Neural progenitor cell (in vitro differentiated cells): ENCODE results near the gene FNTB. TPM values are rescaled to one million over a fixed set of nuclear protein-coding genes. Genes with fewer than 3 reads are reported as not detected.

Source experiments
- DNase-seq: peaks from one replicate; pipeline ENCODE4 v3.0.0-alpha.2; 2016; ENCODE audit warnings: low spot score
- H2AFZ ChIP-seq: fragments of 200-600 bp; sonication (generic); replicated peaks from 2 replicates; pipeline ENCODE4 v1.6.1; 2016; ENCODE audit warnings: antibody characterized with exemption
- H3F3A ChIP-seq: fragments of 200-600 bp; sonication (generic); 2 replicates; pipeline ENCODE4 v1.6.1; 2016; ENCODE audit warnings: antibody characterized with exemption, low read depth
- H3K27ac ChIP-seq: fragments of 200-600 bp; sonication (generic); 2 replicates; pipeline ENCODE4 v1.5.1; 2016; ENCODE audit warnings: mild to moderate bottlenecking
- H3K27me3 ChIP-seq: fragments of 200-600 bp; sonication (generic); 2 replicates; pipeline ENCODE4 v1.6.1; 2016; ENCODE audit warnings: mild to moderate bottlenecking, moderate library complexity
- H3K36me3 ChIP-seq: fragments of 200-600 bp; sonication (generic); 2 replicates; pipeline ENCODE4 v1.5.1; 2016
- H3K4me1 ChIP-seq: fragments of 200-600 bp; sonication (generic); 2 replicates; pipeline ENCODE4 v1.6.1; 2016; ENCODE audit warnings: mixed run types
- H3K4me2 ChIP-seq: fragments of 200-600 bp; sonication (generic); 2 replicates; pipeline ENCODE4 v1.6.1; 2016
- H3K4me3 ChIP-seq: fragments of 200-600 bp; sonication (generic); 2 replicates; pipeline ENCODE4 v1.5.1; 2016
- H3K79me2 ChIP-seq: fragments of 200-600 bp; sonication (generic); 2 replicates; pipeline ENCODE4 v1.6.1; 2016; ENCODE audit warnings: low read depth
- H3K9ac ChIP-seq: fragments of 200-600 bp; sonication (generic); 2 replicates; pipeline ENCODE4 v1.6.1; 2016
- H3K9me3 ChIP-seq: fragments of 200-600 bp; sonication (generic); 2 replicates; pipeline ENCODE4 v1.5.1; 2016; ENCODE audit warnings: low read depth
- H4K20me1 ChIP-seq: fragments of 200-600 bp; sonication (generic); 2 replicates; pipeline ENCODE4 v1.6.1; 2016; ENCODE audit warnings: low read depth
- H3K27ac Mint-ChIP-seq: 3 replicates; pipeline ENCODE4 v1.8.0; 2021; ENCODE audit warnings: mixed read lengths
- H3K27me3 Mint-ChIP-seq: 2 replicates; pipeline ENCODE4 v1.8.0; 2022; ENCODE audit warnings: low read depth, mild to moderate bottlenecking, inconsistent platforms, moderate library complexity, mixed read lengths; ENCODE audit not compliant: insufficient read depth
- H3K36me3 Mint-ChIP-seq: 3 replicates; pipeline ENCODE4 v1.8.0; 2021; ENCODE audit warnings: mixed read lengths
- H3K4me1 Mint-ChIP-seq: 3 replicates; pipeline ENCODE4 v1.8.0; 2021; ENCODE audit warnings: mixed read lengths
- H3K4me3 Mint-ChIP-seq: 3 replicates; pipeline ENCODE4 v1.8.0; 2021; ENCODE audit warnings: mild to moderate bottlenecking, moderate library complexity, mixed read lengths
- H3K9me3 Mint-ChIP-seq: 3 replicates; pipeline ENCODE4 v1.8.0; 2020; ENCODE audit warnings: mixed read lengths
- CTCF ChIP-seq: fragments of 200-600 bp; sonication (generic); IDR thresholded peaks from 2 replicates; pipeline ENCODE4 v1.5.1; 2017; ENCODE audit warnings: antibody characterized with exemption, mild to moderate bottlenecking
- EZH2 ChIP-seq: fragments of 200-600 bp; sonication (generic); IDR thresholded peaks from 2 replicates; pipeline ENCODE4 v1.6.1; 2017; ENCODE audit warnings: antibody characterized with exemption, mild to moderate bottlenecking, moderate library complexity
- EZH2phosphoT487 ChIP-seq: fragments of 200-600 bp; sonication (generic); IDR thresholded peaks from 2 replicates; pipeline ENCODE4 v1.6.1; 2017; ENCODE audit warnings: antibody characterized with exemption
- total RNA-seq: library from RNA; depleted of rRNA; stranded (reverse); fragments of >200 nt; gene quantifications from 2 replicates; pipeline ENCODE4 v1.2.3, GENCODE V29; 2015; ENCODE audit warnings: low replicate concordance

FNTB gene
- total RNA-seq, 1 donor from 2014 or later, result 8.0 TPM

- no peaks in the 10 kb centered on the region for H3K9me3 ChIP-seq
- no peak overlapping the region for H3K9ac ChIP-seq
- H3K27me3 ChIP-seq, result peaks cover 24% of the 10 kb centered on the region
- no peaks in the 10 kb centered on the region for H3K36me3 Mint-ChIP-seq
- H3K4me3 Mint-ChIP-seq, result peak overlapping the region; percentile 58
- no peaks in the 10 kb centered on the region for H3K36me3 ChIP-seq
- peaks cover 16% of the 10 kb centered on the region for H3K79me2 ChIP-seq
- H3K27ac ChIP-seq, result no peak overlapping the region
- H3K27ac Mint-ChIP-seq, result no peak overlapping the region
- peak overlapping the region; percentile 74 for H3K4me2 ChIP-seq
- DNase-seq, result peak; percentile 58
- H2AFZ ChIP-seq, result peak overlapping the region; percentile 83
- peak overlapping the region; percentile 38 for H3K4me3 ChIP-seq
- peaks cover 3% of the 10 kb centered on the region for H3K27me3 Mint-ChIP-seq
- no peaks in the 10 kb centered on the region for H3K9me3 Mint-ChIP-seq
- H3K4me1 ChIP-seq, result peaks cover 12% of the 10 kb centered on the region
- no peaks in the 10 kb centered on the region for H4K20me1 ChIP-seq
- H3F3A ChIP-seq, result peaks cover 4% of the 10 kb centered on the region
- TF ChIP-seq CTCF, result peak; percentile 76
- no peak for TF ChIP-seq EZH2
- peaks cover 21% of the 10 kb centered on the region for H3K4me1 Mint-ChIP-seq
These were observed 3.0 kb upstream of the FNTB start for GRCh38 chr14:64983439-64984310.

DNA sequence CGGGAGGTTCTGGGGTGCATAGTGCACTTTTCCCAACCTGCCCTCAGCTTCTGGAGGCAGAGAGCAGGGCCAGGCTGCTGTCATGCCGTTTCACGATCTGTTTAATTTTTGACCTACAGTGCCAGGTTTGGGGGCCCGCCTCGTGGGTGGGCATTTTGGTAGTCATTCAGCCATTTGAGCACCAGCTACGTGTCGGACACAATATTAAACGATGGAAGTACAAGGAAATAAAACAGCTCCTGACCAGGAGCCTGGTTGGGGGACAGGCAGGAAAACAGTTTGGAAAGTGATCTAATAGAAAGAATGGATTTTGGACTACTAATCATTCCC lies 708 bp downstream of the FNTB start:
- no peaks in the 10 kb centered on the region for H3K9me3 Mint-ChIP-seq
- peak overlapping the region; percentile 99 for H3K4me3 Mint-ChIP-seq
- H3K4me1 Mint-ChIP-seq, result peaks cover 18% of the 10 kb centered on the region
- DNase-seq, result no peak
- peak overlapping the region; percentile 51 for H3K27ac Mint-ChIP-seq
- H3K27me3 Mint-ChIP-seq, result peaks cover 3% of the 10 kb centered on the region
- Histone ChIP-seq H3K79me2 (peaks cover 24% of the 10 kb centered on the region), H3K4me2 (peak overlapping the region; percentile 88), H3K9ac (peak overlapping the region; percentile 34), H3K9me3 (no peaks in the 10 kb centered on the region), H3K4me3 (peak overlapping the region; percentile 73), H3K27me3 (peaks cover 24% of the 10 kb centered on the region), H2AFZ (peak overlapping the region; percentile 99), H3K27ac (no peak overlapping the region), H3K36me3 (no peaks in the 10 kb centered on the region), H4K20me1 (no peaks in the 10 kb centered on the region), H3F3A (no peaks in the 10 kb centered on the region), H3K4me1 (peaks cover 7% of the 10 kb centered on the region)
- H3K36me3 Mint-ChIP-seq, result no peaks in the 10 kb centered on the region
- TF ChIP-seq EZH2, result no peak
- no peak for TF ChIP-seq CTCF
- TF ChIP-seq EZH2phosphoT487, result no peak

GRCh38 chr14:64990296-64990695 lies 3.6 kb downstream of the FNTB start:
- TF ChIP-seq CTCF (no peak), EZH2 (no peak), EZH2phosphoT487 (no peak)
- Histone ChIP-seq H3K79me2 (peaks cover 24% of the 10 kb centered on the region), H3K27me3 (peaks cover 12% of the 10 kb centered on the region), H3K4me3 (no peak overlapping the region), H3K9ac (no peak overlapping the region), H3F3A (no peaks in the 10 kb centered on the region), H2AFZ (no peak overlapping the region), H3K27ac (no peak overlapping the region), H3K36me3 (no peaks in the 10 kb centered on the region), H3K4me2 (no peak overlapping the region), H3K4me1 (peaks cover 7% of the 10 kb centered on the region), H4K20me1 (no peaks in the 10 kb centered on the region), H3K9me3 (no peaks in the 10 kb centered on the region)
- H3K27ac Mint-ChIP-seq, result no peak overlapping the region
- H3K36me3 Mint-ChIP-seq, result no peaks in the 10 kb centered on the region
- no peak overlapping the region for H3K4me3 Mint-ChIP-seq
- H3K4me1 Mint-ChIP-seq, result peaks cover 13% of the 10 kb centered on the region
- H3K9me3 Mint-ChIP-seq, result no peaks in the 10 kb centered on the region
- peaks cover 3% of the 10 kb centered on the region for H3K27me3 Mint-ChIP-seq
- no peak for DNase-seq
